Cardiac fibroblast (primary cell): Measurements from ENCODE around the gene PCDHA2.
A peak's percentile ranks its signal among the peaks of the same experiment; 100 is the strongest.
"Not testable (repeated sequence)": the region's sequence is repeated elsewhere in the genome, so short reads cannot be mapped to it uniquely, and the experiment has no call there.

ENCODE experiments used
- DNase-seq, 2 donors: peaks; one replicate each; pipeline versions ENCODE4 v3.0.0 to v3.0.0-alpha.2; 2010; ENCODE audit warnings: low read depth in 2 of 2
- H3K4me3 ChIP-seq, 2 donors: replicated peaks in 1 of 2; 1 replicate in 1 of 2; 2 replicates in 1 of 2; pipeline ENCODE4 v1.5.1; 2011; ENCODE audit warnings: low read depth in 2 of 2, low read length in 2 of 2, mild to moderate bottlenecking in 2 of 2, moderate library complexity in 1 of 2
- CTCF ChIP-seq: IDR thresholded peaks from one replicate; pipeline ENCODE4 v1.5.1; 2011; ENCODE audit warnings: low read depth, mild to moderate bottlenecking, low read length, inconsistent platforms

Gene PCDHA2

GRCh38 chr5:140794595-140795258 is at the start of gene PCDHA2:
Gene PCDHA2, plus strand, starts transcription at chr5:140794852.
- H3K4me3 ChIP-seq: no peak within 1 kb of the TSS
- DNase-seq: no peak
- no peak for TF ChIP-seq CTCF

- no peak for TF ChIP-seq CTCF
- H3K4me3 ChIP-seq: no peak overlapping the region
- DNase-seq: no peak
Measured at GRCh38 chr5:140753561-140753960, 41.1 kb upstream of the PCDHA2 start.

GRCh38 chr5:140764177-140764973 is 30.3 kb upstream of the PCDHA2 start:
- DNase-seq: peak in 1 of 2 donors; percentile 13
- no peak overlapping the region for H3K4me3 ChIP-seq
- no peak for TF ChIP-seq CTCF

GRCh38 chr5:140767444-140767843 is 27.2 kb upstream of the PCDHA2 start:
- H3K4me3 ChIP-seq: no peak overlapping the region
- TF ChIP-seq CTCF: no peak
- no peak for DNase-seq

- DNase-seq: no peak
- H3K4me3 ChIP-seq: no peak overlapping the region
- TF ChIP-seq CTCF: no peak
Measured at GRCh38 chr5:140780512-140780911, 14.1 kb upstream of the PCDHA2 start.

GRCh38 chr5:140785905-140786686 is 8.6 kb upstream of the PCDHA2 start, which contains the start of gene PCDHA1:
Gene PCDHA1, plus strand, starts transcription at chr5:140786140.
- no peak for DNase-seq
- TF ChIP-seq CTCF: no peak
- no peak within 1 kb of the TSS for H3K4me3 ChIP-seq

GRCh38 chr5:140787422-140787821 is 7.2 kb upstream of the PCDHA2 start:
- not testable (repeated sequence) for DNase-seq

GRCh38 chr5:140787849-140788504 is 6.7 kb upstream of the PCDHA2 start:
- H3K4me3 ChIP-seq: not testable (repeated sequence)

More at GRCh38 chr5:140787422-140787821, 7.2 kb upstream of the PCDHA2 start:
- H3K4me3 ChIP-seq: not testable (repeated sequence)

More at GRCh38 chr5:140787849-140788504, 6.7 kb upstream of the PCDHA2 start:
- not testable (repeated sequence) for DNase-seq
